ENCODE measurements around the gene DICER1. TPM values are rescaled to one million over a fixed set of nuclear protein-coding genes. Genes with fewer than 3 reads are reported as not detected.

Gene DICER1
- total and polyA plus RNA-seq, 12 donors = 7.1 to 81.5 (median 32.1) TPM

DNA sequence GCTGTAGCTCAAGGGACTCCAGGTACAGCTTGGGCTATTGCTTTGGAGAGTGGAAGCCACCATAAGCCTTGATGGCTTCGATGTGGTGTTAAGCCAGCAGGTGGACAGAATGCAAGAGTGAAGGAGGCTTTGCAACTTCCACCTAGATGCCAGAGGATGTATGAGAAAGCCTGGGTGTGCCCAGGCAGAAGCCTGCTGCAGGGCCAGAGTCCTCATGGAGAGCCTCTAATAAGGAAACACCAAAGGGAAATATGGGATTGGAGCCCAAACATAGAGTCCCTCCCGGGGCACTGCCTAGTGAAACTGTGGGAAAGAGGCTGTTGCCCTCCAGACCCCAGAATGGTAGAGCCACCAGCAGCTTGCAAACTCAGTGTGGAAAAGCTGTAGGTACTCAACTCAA lies 9.8 kb upstream of the DICER1 start:
- H3K4me1 ChIP-seq (replicated peaks in 1 of 2) = peaks cover 0 to 7% of the 10 kb centered on the region in 2 donors
- H3K36me3 ChIP-seq (replicated peaks in 1 of 2) = no peaks in the 10 kb centered on the region
- no peak overlapping the region for H3K27ac ChIP-seq
- H3K27me3 ChIP-seq = no peaks in the 10 kb centered on the region
- no peak overlapping the region for H3K4me3 ChIP-seq
- intact Hi-C loops (cut with DNase I) = no loop called here
- no peak for DNase-seq
- 89 to 94% (median 93%) methylated on average over 1 to 2 of the region's 2 CpGs for WGBS, 4 donors
- no peaks in the 10 kb centered on the region for H3K9me3 ChIP-seq (replicated peaks in 1 of 3)
- TF ChIP-seq CTCF (IDR thresholded peaks at IDR 0.05) (no peak), POLR2A (IDR thresholded peaks at IDR 0.05) (no peak)

- Histone ChIP-seq H3K27me3 (no peaks in the 10 kb centered on the region), H3K4me3 (no peak overlapping the region), H3K4me1 (replicated peaks in 1 of 2) (peaks cover 0 to 7% of the 10 kb centered on the region in 2 donors), H3K36me3 (replicated peaks in 1 of 2) (no peaks in the 10 kb centered on the region), H3K27ac (no peak overlapping the region), H3K9me3 (replicated peaks in 1 of 3) (no peaks in the 10 kb centered on the region)
- no peak for DNase-seq
- intact Hi-C loops (cut with DNase I) = no loop called here
- WGBS, 4 donors = 94 to 98% (median 96%) methylated on average over 3 of the region's 3 CpGs
- TF ChIP-seq POLR2A (IDR thresholded peaks at IDR 0.05) (no peak), CTCF (IDR thresholded peaks at IDR 0.05) (no peak)
Observed at GRCh38 chr14:95165517-95165916, 8.2 kb upstream of the DICER1 start.

DNA sequence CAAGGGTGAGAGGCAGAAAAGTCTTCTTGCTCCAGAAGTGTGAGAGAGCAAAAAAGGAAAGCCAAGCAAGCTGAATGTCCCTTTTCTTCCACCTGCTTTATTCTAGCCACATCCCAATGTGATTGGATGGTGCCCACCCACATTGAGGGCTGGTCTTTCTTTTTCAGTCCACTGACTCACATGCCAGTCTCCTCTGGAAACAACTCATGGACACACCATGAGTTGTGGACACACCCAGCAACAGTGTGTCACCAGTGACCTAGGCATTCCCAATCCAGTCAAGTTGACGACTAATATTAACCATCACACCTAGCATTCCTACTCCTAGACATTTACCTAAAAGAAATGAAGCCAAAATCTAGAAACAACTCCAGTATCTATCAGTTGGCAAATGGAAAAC lies 7.2 kb upstream of the DICER1 start:
- Histone ChIP-seq H3K4me3 (no peak overlapping the region), H3K4me1 (replicated peaks in 1 of 2) (peaks cover 0 to 7% of the 10 kb centered on the region in 2 donors), H3K27me3 (no peaks in the 10 kb centered on the region), H3K9me3 (replicated peaks in 1 of 3) (no peaks in the 10 kb centered on the region), H3K27ac (no peak overlapping the region), H3K36me3 (replicated peaks in 1 of 2) (no peaks in the 10 kb centered on the region)
- no peak for DNase-seq
- WGBS, 4 donors = 82 to 100% (median 95%) methylated on average over 1 of the region's 1 CpG
- intact Hi-C loops (cut with DNase I) = no loop called here
- TF ChIP-seq POLR2A (IDR thresholded peaks at IDR 0.05) (no peak), CTCF (IDR thresholded peaks at IDR 0.05) (no peak)

- H3K27ac ChIP-seq = peak overlapping the region in 1 of 5 donors; percentile 12
- H3K9me3 ChIP-seq (replicated peaks in 1 of 3) = no peaks in the 10 kb centered on the region
- no peaks in the 10 kb centered on the region for H3K27me3 ChIP-seq
- peaks cover 0 to 10% of the 10 kb centered on the region in 2 donors for H3K4me1 ChIP-seq (replicated peaks in 1 of 2)
- DNase-seq = no peak
- TF ChIP-seq CTCF (IDR thresholded peaks at IDR 0.05) (no peak), POLR2A (IDR thresholded peaks at IDR 0.05) (no peak)
- no peaks in the 10 kb centered on the region for H3K36me3 ChIP-seq (replicated peaks in 1 of 2)
- no peak overlapping the region for H3K4me3 ChIP-seq
- 89 to 100% (median 93%) methylated on average over 3 of the region's 3 CpGs for WGBS, 4 donors
- intact Hi-C loops (cut with DNase I) = no loop called here
Observed at GRCh38 chr14:95163666-95164065, 6.3 kb upstream of the DICER1 start.

Measured in adrenal gland (tissue), 12 donors.